ENCODE measurements around the gene KCNT1.

DNA sequence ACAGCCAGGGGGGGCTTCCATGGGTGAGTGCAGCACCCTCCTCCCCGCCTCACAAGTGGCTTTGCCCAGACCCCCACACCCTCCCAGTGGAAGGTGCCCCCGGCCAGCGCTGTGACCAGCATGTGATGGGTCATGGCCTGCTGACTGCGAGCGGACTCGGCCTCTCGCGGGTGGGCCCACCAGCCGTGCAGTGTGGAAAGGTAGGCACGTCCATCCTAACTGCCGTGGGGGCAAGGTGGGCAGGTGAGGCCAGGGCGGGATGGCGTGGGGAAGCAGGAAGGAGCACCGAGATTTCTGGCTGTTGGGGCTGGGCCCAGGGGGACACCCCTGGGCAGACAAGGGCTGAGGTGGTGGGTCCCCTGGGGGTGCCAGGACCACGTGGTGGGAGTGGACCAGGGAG is 14.8 kb upstream of the KCNT1 start:
- TF ChIP-seq, protein P1, sequence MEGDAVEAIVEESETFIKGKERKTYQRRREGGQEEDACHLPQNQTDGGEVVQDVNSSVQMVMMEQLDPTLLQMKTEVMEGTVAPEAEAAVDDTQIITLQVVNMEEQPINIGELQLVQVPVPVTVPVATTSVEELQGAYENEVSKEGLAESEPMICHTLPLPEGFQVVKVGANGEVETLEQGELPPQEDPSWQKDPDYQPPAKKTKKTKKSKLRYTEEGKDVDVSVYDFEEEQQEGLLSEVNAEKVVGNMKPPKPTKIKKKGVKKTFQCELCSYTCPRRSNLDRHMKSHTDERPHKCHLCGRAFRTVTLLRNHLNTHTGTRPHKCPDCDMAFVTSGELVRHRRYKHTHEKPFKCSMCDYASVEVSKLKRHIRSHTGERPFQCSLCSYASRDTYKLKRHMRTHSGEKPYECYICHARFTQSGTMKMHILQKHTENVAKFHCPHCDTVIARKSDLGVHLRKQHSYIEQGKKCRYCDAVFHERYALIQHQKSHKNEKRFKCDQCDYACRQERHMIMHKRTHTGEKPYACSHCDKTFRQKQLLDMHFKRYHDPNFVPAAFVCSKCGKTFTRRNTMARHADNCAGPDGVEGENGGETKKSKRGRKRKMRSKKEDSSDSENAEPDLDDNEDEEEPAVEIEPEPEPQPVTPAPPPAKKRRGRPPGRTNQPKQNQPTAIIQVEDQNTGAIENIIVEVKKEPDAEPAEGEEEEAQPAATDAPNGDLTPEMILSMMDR (IDR thresholded peaks at IDR 0.05), result no peak
- no peak for TF ChIP-seq POLR2A (IDR thresholded peaks at IDR 0.05)

All from thyroid gland (tissue), 4 donors.